ENCODE results near the gene SIK2. TPM values are rescaled to one million over a fixed set of nuclear protein-coding genes. Genes with fewer than 3 reads are reported as not detected.

SIK2 gene
- total RNA-seq, 1 donor from 2014 or later: 14.3 TPM

DNA sequence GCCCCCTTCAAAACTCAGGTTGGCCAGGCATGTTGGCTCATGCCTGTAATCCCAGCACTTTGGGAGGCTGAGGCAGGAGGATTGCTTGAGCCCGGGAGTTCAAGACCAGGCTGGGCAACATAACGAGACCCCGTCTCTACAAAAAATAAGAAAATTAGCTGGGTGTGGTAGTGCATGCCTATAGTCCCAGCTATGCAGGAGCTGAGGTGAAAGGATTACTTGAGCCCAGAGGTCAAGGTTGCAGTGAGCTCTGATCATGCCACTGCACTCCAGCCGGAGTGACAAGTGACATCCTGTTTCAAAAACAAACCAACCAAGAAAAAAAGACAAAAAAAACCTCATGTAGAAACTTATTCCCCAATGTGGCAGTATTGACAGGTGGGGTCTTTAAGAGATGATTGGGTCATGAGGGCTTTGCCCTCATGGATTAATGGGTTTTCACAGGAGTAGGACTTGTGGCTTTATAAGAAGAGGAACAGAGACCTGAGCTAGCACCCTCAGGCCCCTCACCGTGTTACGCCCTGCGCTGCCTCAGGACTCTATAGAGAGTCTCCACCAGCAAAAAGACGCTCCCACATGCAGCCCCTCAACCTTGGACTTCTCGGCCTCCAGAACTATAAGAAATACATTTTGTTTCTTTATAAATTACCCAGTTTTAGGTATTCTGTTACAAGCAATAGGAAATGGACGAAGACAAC lies 39.4 kb upstream of the SIK2 start:
- H3K36me3 ChIP-seq (ENCODE audit: insufficient read depth, low read length): peaks cover 14% of the 10 kb centered on the region
- peak overlapping the region; percentile 76 for H3K27ac ChIP-seq (ENCODE audit: low read depth, low read length)
- Mint-ChIP-seq H3K27ac (ENCODE audit: unreplicated experiment) (peak overlapping the region; percentile 93), H3K36me3 (ENCODE audit: low read depth, unreplicated experiment) (peaks cover 10% of the 10 kb centered on the region), H3K4me3 (ENCODE audit: unreplicated experiment) (no peak overlapping the region), H3K9me3 (ENCODE audit: unreplicated experiment) (no peaks in the 10 kb centered on the region), H3K27me3 (ENCODE audit: low read depth, unreplicated experiment) (no peaks in the 10 kb centered on the region), H3K4me1 (ENCODE audit: low read depth, unreplicated experiment) (peaks cover 18% of the 10 kb centered on the region)
- no peak for DNase-seq (ENCODE audit: low read depth)
- TF ChIP-seq EZH2 (IDR thresholded peaks at IDR 0.05; ENCODE audit: insufficient read depth, low read length): no peak
- TF ChIP-seq, protein P1, sequence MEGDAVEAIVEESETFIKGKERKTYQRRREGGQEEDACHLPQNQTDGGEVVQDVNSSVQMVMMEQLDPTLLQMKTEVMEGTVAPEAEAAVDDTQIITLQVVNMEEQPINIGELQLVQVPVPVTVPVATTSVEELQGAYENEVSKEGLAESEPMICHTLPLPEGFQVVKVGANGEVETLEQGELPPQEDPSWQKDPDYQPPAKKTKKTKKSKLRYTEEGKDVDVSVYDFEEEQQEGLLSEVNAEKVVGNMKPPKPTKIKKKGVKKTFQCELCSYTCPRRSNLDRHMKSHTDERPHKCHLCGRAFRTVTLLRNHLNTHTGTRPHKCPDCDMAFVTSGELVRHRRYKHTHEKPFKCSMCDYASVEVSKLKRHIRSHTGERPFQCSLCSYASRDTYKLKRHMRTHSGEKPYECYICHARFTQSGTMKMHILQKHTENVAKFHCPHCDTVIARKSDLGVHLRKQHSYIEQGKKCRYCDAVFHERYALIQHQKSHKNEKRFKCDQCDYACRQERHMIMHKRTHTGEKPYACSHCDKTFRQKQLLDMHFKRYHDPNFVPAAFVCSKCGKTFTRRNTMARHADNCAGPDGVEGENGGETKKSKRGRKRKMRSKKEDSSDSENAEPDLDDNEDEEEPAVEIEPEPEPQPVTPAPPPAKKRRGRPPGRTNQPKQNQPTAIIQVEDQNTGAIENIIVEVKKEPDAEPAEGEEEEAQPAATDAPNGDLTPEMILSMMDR (IDR thresholded peaks at IDR 0.05; ENCODE audit: insufficient read depth, low read depth, low read length): no peak
- no peaks in the 10 kb centered on the region for H3K79me2 ChIP-seq (ENCODE audit: insufficient read depth, low read length)
- peaks cover 33% of the 10 kb centered on the region for H3K4me1 ChIP-seq (ENCODE audit: insufficient read depth, low read length)
- peak overlapping the region; percentile 55 for H3K9ac ChIP-seq (ENCODE audit: low read length)
- H2AFZ ChIP-seq (ENCODE audit: low read depth, low read length): no peak overlapping the region
- no peak overlapping the region for H3K4me2 ChIP-seq (ENCODE audit: low read length)
- FAIRE-seq: no peak
- H4K20me1 ChIP-seq (ENCODE audit: insufficient read depth, low read length): no peaks in the 10 kb centered on the region
- H3K4me3 ChIP-seq (ENCODE audit: insufficient read depth, low read depth, low read length): no peak overlapping the region
- H3K9me3 ChIP-seq (ENCODE audit: insufficient read depth, low read depth, low read length): no peaks in the 10 kb centered on the region
- H3K27me3 ChIP-seq (ENCODE audit: insufficient read depth, low read length): no peaks in the 10 kb centered on the region

DNA sequence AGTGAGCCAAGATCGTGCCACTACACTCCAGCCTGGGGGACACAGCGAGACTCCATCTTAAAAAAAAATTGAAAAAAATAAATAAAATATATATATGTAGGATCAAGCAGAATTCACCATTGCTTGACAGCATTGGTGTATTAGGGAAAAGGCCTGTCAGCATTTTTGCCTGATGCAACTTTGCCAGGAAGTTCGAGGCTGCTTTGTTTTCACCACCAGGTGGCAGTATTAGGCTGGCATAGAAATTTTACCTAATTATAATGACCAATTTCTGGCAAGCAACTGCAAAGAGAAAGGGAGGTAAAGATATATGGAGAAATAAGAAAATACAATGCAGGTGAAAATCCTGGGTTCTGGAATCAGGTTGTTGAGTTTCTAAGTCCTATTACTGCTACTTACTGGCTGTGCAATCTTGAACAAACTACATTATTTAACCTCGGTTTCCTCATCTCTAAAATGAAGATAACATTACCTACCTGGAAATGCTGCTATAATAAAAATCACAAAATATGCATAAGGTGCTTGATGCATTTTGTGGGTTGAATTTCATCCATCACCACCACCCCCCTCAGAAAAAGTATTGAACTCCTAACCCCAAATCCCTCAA lies 37.0 kb upstream of the SIK2 start:
- H3K36me3 Mint-ChIP-seq (ENCODE audit: low read depth, unreplicated experiment): peaks cover 7% of the 10 kb centered on the region
- TF ChIP-seq EZH2 (IDR thresholded peaks at IDR 0.05; ENCODE audit: insufficient read depth, low read length): no peak
- TF ChIP-seq, protein P1 (IDR thresholded peaks at IDR 0.05; ENCODE audit: insufficient read depth, low read depth, low read length): peak; percentile 92
- FAIRE-seq: no peak
- Histone ChIP-seq H3K27me3 (ENCODE audit: insufficient read depth, low read length) (no peaks in the 10 kb centered on the region), H3K79me2 (ENCODE audit: insufficient read depth, low read length) (no peaks in the 10 kb centered on the region), H3K9me3 (ENCODE audit: insufficient read depth, low read depth, low read length) (no peaks in the 10 kb centered on the region), H3K27ac (ENCODE audit: low read depth, low read length) (no peak overlapping the region), H3K4me2 (ENCODE audit: low read length) (no peak overlapping the region), H3K36me3 (ENCODE audit: insufficient read depth, low read length) (peaks cover 6% of the 10 kb centered on the region), H3K4me1 (ENCODE audit: insufficient read depth, low read length) (peaks cover 25% of the 10 kb centered on the region), H3K9ac (ENCODE audit: low read length) (no peak overlapping the region), H2AFZ (ENCODE audit: low read depth, low read length) (no peak overlapping the region), H4K20me1 (ENCODE audit: insufficient read depth, low read length) (no peaks in the 10 kb centered on the region), H3K4me3 (ENCODE audit: insufficient read depth, low read depth, low read length) (no peak overlapping the region)
- peak overlapping the region; percentile 26 for H3K27ac Mint-ChIP-seq (ENCODE audit: unreplicated experiment)
- peaks cover 16% of the 10 kb centered on the region for H3K4me1 Mint-ChIP-seq (ENCODE audit: low read depth, unreplicated experiment)
- no peaks in the 10 kb centered on the region for H3K9me3 Mint-ChIP-seq (ENCODE audit: unreplicated experiment)
- DNase-seq (ENCODE audit: low read depth): no peak
- H3K4me3 Mint-ChIP-seq (ENCODE audit: unreplicated experiment): no peak overlapping the region
- no peaks in the 10 kb centered on the region for H3K27me3 Mint-ChIP-seq (ENCODE audit: low read depth, unreplicated experiment)

DNA sequence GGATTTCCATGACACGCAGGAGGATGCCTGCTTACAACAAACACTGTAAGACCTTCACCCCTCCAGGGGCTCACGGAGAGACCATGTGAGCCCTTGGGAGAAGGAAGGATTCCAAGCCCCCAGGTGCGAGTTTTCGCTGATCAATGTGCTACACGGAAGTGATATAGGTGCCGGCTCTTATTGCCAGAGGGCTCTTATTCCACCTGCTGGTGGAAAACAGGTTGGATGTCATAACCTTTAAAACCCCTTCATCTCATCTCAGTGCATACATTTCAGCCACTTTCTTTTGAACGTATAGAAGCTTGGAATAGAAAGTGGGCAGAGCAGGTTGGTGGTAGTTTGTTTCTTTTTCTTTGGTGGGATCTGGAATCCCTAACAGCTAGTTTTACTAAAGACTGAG lies 35.9 kb upstream of the SIK2 start:
- no peak overlapping the region for H3K27ac ChIP-seq (ENCODE audit: low read depth, low read length)
- no peaks in the 10 kb centered on the region for H3K36me3 ChIP-seq (ENCODE audit: insufficient read depth, low read length)
- no peaks in the 10 kb centered on the region for H3K9me3 Mint-ChIP-seq (ENCODE audit: unreplicated experiment)
- no peak overlapping the region for H3K4me3 Mint-ChIP-seq (ENCODE audit: unreplicated experiment)
- no peak overlapping the region for H3K9ac ChIP-seq (ENCODE audit: low read length)
- peaks cover 6% of the 10 kb centered on the region for H3K36me3 Mint-ChIP-seq (ENCODE audit: low read depth, unreplicated experiment)
- H3K4me1 Mint-ChIP-seq (ENCODE audit: low read depth, unreplicated experiment): peaks cover 16% of the 10 kb centered on the region
- no peaks in the 10 kb centered on the region for H3K27me3 ChIP-seq (ENCODE audit: insufficient read depth, low read length)
- H3K4me3 ChIP-seq (ENCODE audit: insufficient read depth, low read depth, low read length): no peak overlapping the region
- no peaks in the 10 kb centered on the region for H3K79me2 ChIP-seq (ENCODE audit: insufficient read depth, low read length)
- no peak overlapping the region for H3K4me2 ChIP-seq (ENCODE audit: low read length)
- H3K9me3 ChIP-seq (ENCODE audit: insufficient read depth, low read depth, low read length): no peaks in the 10 kb centered on the region
- H3K27me3 Mint-ChIP-seq (ENCODE audit: low read depth, unreplicated experiment): peaks cover 2% of the 10 kb centered on the region
- H4K20me1 ChIP-seq (ENCODE audit: insufficient read depth, low read length): no peaks in the 10 kb centered on the region
- TF ChIP-seq, protein P1 (IDR thresholded peaks at IDR 0.05; ENCODE audit: insufficient read depth, low read depth, low read length): no peak
- no peak for TF ChIP-seq EZH2 (IDR thresholded peaks at IDR 0.05; ENCODE audit: insufficient read depth, low read length)
- FAIRE-seq (no peak), DNase-seq (ENCODE audit: low read depth) (no peak)
- no peak overlapping the region for H2AFZ ChIP-seq (ENCODE audit: low read depth, low read length)
- H3K4me1 ChIP-seq (ENCODE audit: insufficient read depth, low read length): peaks cover 21% of the 10 kb centered on the region
- no peak overlapping the region for H3K27ac Mint-ChIP-seq (ENCODE audit: unreplicated experiment)
